Measurements from ENCODE around the gene GEN1. TPM values are rescaled to one million over a fixed set of nuclear protein-coding genes. Genes with fewer than 3 reads are reported as not detected.
A peak's percentile ranks its signal among the peaks of the same experiment; 100 is the strongest.

GEN1 gene
- total RNA-seq, 1 experiment from 2014 or later = 31.2 TPM

DNA sequence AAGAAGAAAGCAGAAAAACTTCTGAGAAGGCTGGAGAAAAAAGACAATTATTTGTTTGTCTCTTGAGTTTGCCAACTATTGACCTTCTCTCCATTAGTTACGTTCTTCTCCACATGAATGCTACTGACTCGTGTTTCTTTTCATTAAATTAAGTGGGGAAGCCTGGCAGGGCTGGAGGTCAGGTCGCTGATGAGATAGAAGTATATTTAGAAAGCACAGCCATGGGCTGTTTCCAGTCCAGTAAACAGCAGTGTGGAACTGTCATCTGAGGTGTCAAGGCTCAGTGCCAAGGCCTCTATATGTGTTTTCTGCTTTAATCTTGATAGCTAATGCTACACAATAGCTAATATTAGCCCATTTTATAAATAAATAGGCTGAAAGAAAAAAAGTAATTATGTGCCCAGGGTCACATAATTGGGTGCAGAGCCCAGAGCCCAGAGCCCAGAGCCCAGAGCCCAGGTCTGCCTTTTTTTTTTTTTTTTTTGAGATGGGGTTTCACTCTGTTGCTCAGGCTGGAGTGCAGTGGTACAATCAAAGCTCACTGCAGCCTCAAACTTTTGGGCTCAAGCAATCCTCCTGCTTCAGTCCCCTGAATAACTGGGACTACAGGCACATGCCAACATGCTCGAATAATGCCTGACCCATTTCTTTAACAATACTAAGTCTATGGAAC lies 68.6 kb downstream of the GEN1 start:
- no peak for DNase-seq (ENCODE audit: low spot score)

- DNase-seq (ENCODE audit: low spot score) = peak; percentile 6
These were observed 69.7 kb downstream of the GEN1 start for GRCh38 chr2:17823646-17824045.

GRCh38 chr2:17827316-17827715 lies 73.4 kb downstream of the GEN1 start:
- DNase-seq (ENCODE audit: low spot score) = no peak

GRCh38 chr2:17827785-17828184 lies 73.8 kb downstream of the GEN1 start:
- DNase-seq (ENCODE audit: low spot score) = no peak

- no peak for DNase-seq (ENCODE audit: low spot score)
These were observed 76.4 kb downstream of the GEN1 start for GRCh38 chr2:17830053-17831034.

GRCh38 chr2:17835516-17835915 lies 81.6 kb downstream of the GEN1 start:
- DNase-seq (ENCODE audit: low spot score) = no peak

Other genes with a start within 250 kb of the GEN1 start
- 0.17 TPM in 1 of 2 replicates, not detected in the other for gene RAD51AP2, start 235.7 kb upstream of the GEN1 start, total RNA-seq (2014; rRNA removed; shearing (Covaris generic))
- not detected in 2 replicates for gene VSNL1, start 213.4 kb upstream of the GEN1 start, total RNA-seq (2014; rRNA removed; shearing (Covaris generic))
- gene SMC6, start 328 bp upstream of the GEN1 start, total RNA-seq (2014; rRNA removed; shearing (Covaris generic)) = 29.4 and 38.6 TPM in 2 replicates
- gene MSGN1, start 62.3 kb downstream of the GEN1 start, total RNA-seq (2014; rRNA removed; shearing (Covaris generic)) = not detected in 2 replicates
- 4.4 and 7.3 TPM in 2 replicates for gene KCNS3, start 124.5 kb downstream of the GEN1 start, total RNA-seq (2014; rRNA removed; shearing (Covaris generic))